Neural crest cell (in vitro differentiated cells): ENCODE results near the gene PLET1. TPM values are rescaled to one million over a fixed set of nuclear protein-coding genes. Genes with fewer than 3 reads are reported as not detected.

ENCODE experiments used
- DNase-seq: peaks from one replicate; pipeline ENCODE4 v3.0.0; 2021; ENCODE audit warnings: low read depth, mixed read lengths, low spot score
- H3K27ac Mint-ChIP-seq: one replicate; pipeline ENCODE4 v1.8.0; 2021; ENCODE audit warnings: mild to moderate bottlenecking, mixed read lengths; ENCODE audit not compliant: unreplicated experiment
- H3K27me3 Mint-ChIP-seq: 2 replicates; pipeline ENCODE4 v1.8.0; 2021; ENCODE audit warnings: low read depth, mild to moderate bottlenecking, mixed read lengths
- H3K36me3 Mint-ChIP-seq: 2 replicates; pipeline ENCODE4 v1.8.0; 2021; ENCODE audit warnings: low read depth, mild to moderate bottlenecking, mixed read lengths
- H3K4me1 Mint-ChIP-seq: 2 replicates; pipeline ENCODE4 v1.8.0; 2021; ENCODE audit warnings: mixed read lengths
- H3K4me3 Mint-ChIP-seq: one replicate; pipeline ENCODE4 v1.8.0; 2021; ENCODE audit warnings: mild to moderate bottlenecking, mixed read lengths
- H3K9me3 Mint-ChIP-seq: 2 replicates; pipeline ENCODE4 v1.8.0; 2021; ENCODE audit warnings: mixed read lengths
- CTCF ChIP-seq: fragments of 200-600 bp; sonication (generic); conservative IDR thresholded peaks from 2 replicates; pipeline ENCODE4 v1.5.0; 2021; ENCODE audit warnings: antibody characterized with exemption, mild to moderate bottlenecking
- total RNA-seq: library from RNA; stranded (reverse); gene quantifications from 2 replicates; pipeline ENCODE4 v1.2.1, GENCODE V29; 2021

Gene PLET1
- total RNA-seq, 1 donor from 2014 or later: not detected

GRCh38 chr11:112231952-112232351 is 28.7 kb downstream of the PLET1 start:
- no peak for DNase-seq
- no peak overlapping the region for H3K27ac Mint-ChIP-seq
- no peaks in the 10 kb centered on the region for H3K9me3 Mint-ChIP-seq
- peaks cover 3% of the 10 kb centered on the region for H3K36me3 Mint-ChIP-seq
- peaks cover 21% of the 10 kb centered on the region for H3K4me1 Mint-ChIP-seq
- H3K27me3 Mint-ChIP-seq: no peaks in the 10 kb centered on the region
- H3K4me3 Mint-ChIP-seq: no peak overlapping the region
- no peak for TF ChIP-seq CTCF

GRCh38 chr11:112229746-112230433 is 30.8 kb downstream of the PLET1 start:
- Mint-ChIP-seq H3K27ac (no peak overlapping the region), H3K9me3 (no peaks in the 10 kb centered on the region), H3K27me3 (no peaks in the 10 kb centered on the region), H3K36me3 (no peaks in the 10 kb centered on the region), H3K4me3 (peak overlapping the region; percentile 15), H3K4me1 (peaks cover 25% of the 10 kb centered on the region)
- no peak for DNase-seq
- no peak for TF ChIP-seq CTCF

- H3K4me3 Mint-ChIP-seq: no peak overlapping the region
- TF ChIP-seq CTCF: no peak
- H3K4me1 Mint-ChIP-seq: peaks cover 25% of the 10 kb centered on the region
- DNase-seq: no peak
- no peaks in the 10 kb centered on the region for H3K9me3 Mint-ChIP-seq
- H3K36me3 Mint-ChIP-seq: no peaks in the 10 kb centered on the region
- no peak overlapping the region for H3K27ac Mint-ChIP-seq
- H3K27me3 Mint-ChIP-seq: peaks cover 5% of the 10 kb centered on the region
These were observed 31.5 kb downstream of the PLET1 start for GRCh38 chr11:112229159-112229558.

GRCh38 chr11:112228706-112229105 is 32.0 kb downstream of the PLET1 start:
- Mint-ChIP-seq H3K4me1 (peaks cover 25% of the 10 kb centered on the region), H3K27me3 (peaks cover 8% of the 10 kb centered on the region), H3K36me3 (no peaks in the 10 kb centered on the region), H3K4me3 (peak overlapping the region; percentile 97), H3K9me3 (no peaks in the 10 kb centered on the region), H3K27ac (no peak overlapping the region)
- no peak for TF ChIP-seq CTCF
- DNase-seq: no peak

- Mint-ChIP-seq H3K4me1 (peaks cover 25% of the 10 kb centered on the region), H3K27ac (no peak overlapping the region), H3K9me3 (no peaks in the 10 kb centered on the region), H3K36me3 (no peaks in the 10 kb centered on the region), H3K27me3 (peaks cover 17% of the 10 kb centered on the region), H3K4me3 (peak overlapping the region; percentile 97)
- no peak for TF ChIP-seq CTCF
- no peak for DNase-seq
These were observed 33.2 kb downstream of the PLET1 start for GRCh38 chr11:112227471-112227870.
